Embryonic facial prominence (tissue), 1 donor: ENCODE measurements around the gene CEP170B.
"Not testable (repeated sequence)": the region's sequence is repeated elsewhere in the genome, so short reads cannot be mapped to it uniquely, and the experiment has no call there.

Source experiments
- DNase-seq: peaks from one replicate; pipeline ENCODE4 v3.0.0-alpha.2; 2016; ENCODE audit errors: extremely low spot score

The CEP170B gene

DNA sequence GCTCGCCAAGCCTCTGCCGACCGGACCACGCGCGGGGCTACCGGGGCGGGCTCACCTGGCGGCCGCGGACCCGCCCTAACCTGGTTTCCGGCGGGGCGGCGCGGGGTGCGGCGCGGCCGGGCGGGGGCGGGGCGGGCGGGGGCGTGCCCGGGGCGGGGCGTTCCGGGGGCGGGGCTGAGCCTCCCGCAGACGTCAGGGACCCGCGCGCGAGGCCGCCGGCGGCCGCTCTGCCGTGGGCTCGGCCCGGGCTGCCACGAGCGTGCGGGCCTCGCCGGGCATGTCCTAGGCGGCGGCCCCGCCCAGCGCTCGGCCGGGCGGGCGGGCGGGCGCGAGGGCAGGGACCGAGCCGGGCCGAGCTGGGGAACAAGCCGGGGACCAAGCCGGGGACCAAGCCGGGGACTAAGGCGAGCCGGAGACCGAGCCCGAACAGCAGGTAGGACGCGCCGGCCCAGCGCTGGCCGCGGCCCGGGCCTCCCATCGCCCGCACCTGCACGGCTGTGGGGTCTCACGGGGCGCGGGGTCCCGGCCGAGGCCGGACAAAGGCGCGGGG is at the start of gene CEP170B:
TSS of gene CEP170B (plus strand) at position 188 of the 550 bp plus-strand sequence. CDS start 3,183 bp downstream, outside the sequence.
- no peak for DNase-seq

GRCh38 chr14:104816616-104816884 is 48.5 kb upstream of the CEP170B start:
- DNase-seq, result no peak

- no peak for DNase-seq
Observed at GRCh38 chr14:104817930-104818713, 46.9 kb upstream of the CEP170B start.

DNA sequence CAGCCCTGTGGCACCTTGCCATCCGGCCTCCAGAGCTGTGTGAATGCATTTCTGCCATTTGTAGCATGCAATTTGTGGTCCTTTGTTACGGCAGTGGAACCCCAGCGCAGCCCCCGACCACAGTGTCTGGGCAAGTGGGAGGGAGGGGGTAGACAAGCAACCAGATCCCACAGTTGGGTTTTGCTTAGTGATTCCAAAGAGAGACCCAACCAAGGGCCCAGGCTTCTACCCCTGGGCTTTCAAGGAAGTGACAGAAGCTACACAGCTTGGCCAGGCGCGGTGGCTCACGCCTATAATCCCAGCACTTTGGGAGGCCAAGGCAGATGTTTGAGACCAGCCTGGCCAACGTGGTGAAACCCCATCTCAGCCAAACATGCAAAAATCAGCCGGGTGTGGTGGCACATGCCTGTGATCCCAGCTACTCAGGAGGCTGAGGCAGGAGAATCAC is 46.3 kb upstream of the CEP170B start:
- DNase-seq, result no peak

GRCh38 chr14:104819361-104819781 is 45.7 kb upstream of the CEP170B start:
- DNase-seq, result no peak

- DNase-seq, result no peak
Observed at GRCh38 chr14:104820669-104821228, 44.3 kb upstream of the CEP170B start.

DNA sequence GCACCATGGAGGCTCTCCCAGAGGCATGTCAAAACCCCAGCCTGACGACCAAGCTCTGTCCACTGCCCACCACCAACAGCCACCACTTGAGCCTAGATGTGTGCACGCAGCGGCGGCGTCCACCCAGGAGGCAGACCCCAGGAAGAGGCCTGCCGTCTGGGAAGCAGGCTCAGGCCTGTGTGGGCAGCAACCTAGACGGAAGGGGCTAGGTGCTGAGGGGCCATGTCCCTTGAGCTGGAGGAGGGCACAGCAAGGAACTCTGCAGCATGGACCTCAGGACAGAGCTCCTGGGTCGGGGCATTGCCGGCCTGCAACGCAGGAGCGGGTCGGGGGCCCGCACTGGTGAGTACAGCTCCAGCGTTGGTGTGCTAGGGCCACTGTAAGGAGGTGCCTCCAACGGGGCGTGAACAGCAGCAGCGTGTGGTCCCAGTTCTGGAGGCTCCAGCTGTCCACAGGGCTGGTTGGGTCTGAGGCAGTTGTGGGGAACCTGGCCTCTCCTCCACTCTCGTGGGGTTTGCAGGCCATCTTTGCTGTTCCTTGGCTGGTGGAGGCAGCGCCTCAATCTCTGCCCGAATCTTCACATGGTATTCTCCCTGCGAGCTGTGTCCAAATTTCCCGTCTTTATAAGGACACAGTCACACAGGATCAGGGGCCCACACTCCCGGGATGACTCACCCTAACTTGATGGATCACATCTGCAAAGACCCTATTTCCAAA is 43.7 kb upstream of the CEP170B start:
- DNase-seq, result no peak

GRCh38 chr14:104821971-104822608 is 43.0 kb upstream of the CEP170B start:
- DNase-seq, result no peak

GRCh38 chr14:104822821-104823615 is 42.0 kb upstream of the CEP170B start:
- DNase-seq, result no peak

GRCh38 chr14:104824353-104824997 is 40.6 kb upstream of the CEP170B start:
- no peak for DNase-seq

GRCh38 chr14:104826189-104826860 is 38.7 kb upstream of the CEP170B start:
- DNase-seq, result peak; percentile 48

- DNase-seq, result no peak
Observed at GRCh38 chr14:104826861-104827176, 38.2 kb upstream of the CEP170B start.

GRCh38 chr14:104827177-104828055 is 37.7 kb upstream of the CEP170B start:
- DNase-seq, result no peak

DNA sequence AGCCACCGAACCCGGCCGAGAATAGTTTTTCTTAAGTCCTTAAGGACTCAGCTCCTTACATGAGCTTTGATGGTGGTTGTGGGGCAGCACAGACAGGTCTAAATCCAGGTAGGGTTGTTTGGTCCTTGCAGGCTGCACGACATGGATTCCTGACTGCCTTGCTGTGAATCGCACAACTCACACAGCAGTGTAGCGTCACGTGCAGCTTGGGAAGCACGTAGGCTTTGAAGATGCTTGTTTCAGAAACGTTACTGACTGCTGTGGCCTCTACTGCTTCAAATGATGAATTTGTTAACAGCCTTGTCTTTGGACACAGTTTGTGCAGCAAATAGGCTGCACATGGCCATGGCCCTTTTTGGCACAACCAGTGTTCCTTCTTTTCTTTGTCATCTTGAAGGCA is 34.3 kb upstream of the CEP170B start:
- no peak for DNase-seq

- not testable (repeated sequence) for DNase-seq
Observed at GRCh38 chr14:104836171-104836935, 28.7 kb upstream of the CEP170B start.

GRCh38 chr14:104841730-104842129 is 23.3 kb upstream of the CEP170B start:
- DNase-seq, result no peak

DNA sequence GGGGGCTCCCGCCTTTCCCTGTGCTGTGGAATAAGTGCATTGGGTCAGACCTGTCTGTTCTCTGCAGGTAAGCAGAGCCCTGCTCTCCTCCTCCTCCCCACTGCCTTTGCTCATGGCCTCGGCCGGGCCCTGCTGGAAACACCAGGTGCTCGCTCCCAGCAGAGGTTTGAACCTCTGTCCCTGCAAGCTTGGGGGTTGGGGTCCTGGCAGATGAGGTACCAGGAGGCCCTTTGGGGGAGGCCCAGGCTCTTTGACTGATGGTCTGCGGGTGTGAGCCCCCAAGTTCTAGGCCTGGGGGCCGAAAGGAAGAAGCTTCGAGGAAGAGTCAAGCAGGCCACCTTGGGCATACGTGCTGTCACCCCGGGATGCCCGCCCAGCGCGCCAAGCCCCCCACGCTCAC is 22.1 kb upstream of the CEP170B start:
- DNase-seq, result no peak

GRCh38 chr14:104843442-104844305 is 21.4 kb upstream of the CEP170B start:
- no peak for DNase-seq
